Central memory CD8-positive, alpha-beta T cell (primary cell): Measurements from ENCODE around the gene SWT1.
"Not testable (repeated sequence)": the region's sequence is repeated elsewhere in the genome, so short reads cannot be mapped to it uniquely, and the experiment has no call there.

Experiments
- ATAC-seq: fragments of 150-1000 bp; cut with Tn5 transposase; replicated peaks from 2 replicates; pipeline ENCODE4 v1.10.0; 2022; ENCODE audit warnings: mild to moderate bottlenecking, moderate FRiP score, moderate number of reproducible peaks; ENCODE audit not compliant: poor library complexity, severe bottlenecking; ENCODE audit errors: extremely low read depth
- DNase-seq, 2 donors: peaks; one replicate each; pipeline ENCODE4 v3.0.0; 2021; ENCODE audit warnings: low spot score in 2 of 2
- H3K27ac Mint-ChIP-seq: one replicate; pipeline ENCODE4 v1.8.0; 2022; ENCODE audit warnings: low read depth, mild to moderate bottlenecking, moderate library complexity, mixed read lengths
- H3K27me3 Mint-ChIP-seq: one replicate; pipeline ENCODE4 v1.8.0; 2022; ENCODE audit warnings: mixed read lengths
- H3K36me3 Mint-ChIP-seq: one replicate; pipeline ENCODE4 v1.8.0; 2022; ENCODE audit warnings: mild to moderate bottlenecking, moderate library complexity, mixed read lengths; ENCODE audit not compliant: insufficient read depth
- H3K4me1 Mint-ChIP-seq: one replicate; pipeline ENCODE4 v1.8.0; 2022; ENCODE audit warnings: mixed read lengths
- H3K4me3 Mint-ChIP-seq: one replicate; pipeline ENCODE4 v1.8.0; 2022; ENCODE audit warnings: mild to moderate bottlenecking, moderate library complexity, mixed read lengths
- H3K9me3 Mint-ChIP-seq: one replicate; pipeline ENCODE4 v1.8.0; 2022; ENCODE audit warnings: mixed read lengths

The SWT1 gene

GRCh38 chr1:185154912-185155513, 2.0 kb upstream of the SWT1 start:
- ATAC-seq (no peak), DNase-seq (no peak)
- Mint-ChIP-seq H3K36me3 (peaks cover 17% of the 10 kb centered on the region), H3K4me3 (no peak overlapping the region), H3K27ac (peak overlapping the region; percentile 97), H3K4me1 (peaks cover 49% of the 10 kb centered on the region), H3K27me3 (no peaks in the 10 kb centered on the region), H3K9me3 (no peaks in the 10 kb centered on the region)

- H3K27me3 Mint-ChIP-seq, result no peaks in the 10 kb centered on the region
- H3K9me3 Mint-ChIP-seq, result no peaks in the 10 kb centered on the region
- H3K4me3 Mint-ChIP-seq, result peak overlapping the region; percentile 99
- H3K4me1 Mint-ChIP-seq, result peaks cover 49% of the 10 kb centered on the region
- DNase-seq (no peak), ATAC-seq (peak; percentile 5)
- peak overlapping the region; percentile 97 for H3K27ac Mint-ChIP-seq
- H3K36me3 Mint-ChIP-seq, result peaks cover 17% of the 10 kb centered on the region
Measured at GRCh38 chr1:185155600-185156287, 1.2 kb upstream of the SWT1 start.

DNA sequence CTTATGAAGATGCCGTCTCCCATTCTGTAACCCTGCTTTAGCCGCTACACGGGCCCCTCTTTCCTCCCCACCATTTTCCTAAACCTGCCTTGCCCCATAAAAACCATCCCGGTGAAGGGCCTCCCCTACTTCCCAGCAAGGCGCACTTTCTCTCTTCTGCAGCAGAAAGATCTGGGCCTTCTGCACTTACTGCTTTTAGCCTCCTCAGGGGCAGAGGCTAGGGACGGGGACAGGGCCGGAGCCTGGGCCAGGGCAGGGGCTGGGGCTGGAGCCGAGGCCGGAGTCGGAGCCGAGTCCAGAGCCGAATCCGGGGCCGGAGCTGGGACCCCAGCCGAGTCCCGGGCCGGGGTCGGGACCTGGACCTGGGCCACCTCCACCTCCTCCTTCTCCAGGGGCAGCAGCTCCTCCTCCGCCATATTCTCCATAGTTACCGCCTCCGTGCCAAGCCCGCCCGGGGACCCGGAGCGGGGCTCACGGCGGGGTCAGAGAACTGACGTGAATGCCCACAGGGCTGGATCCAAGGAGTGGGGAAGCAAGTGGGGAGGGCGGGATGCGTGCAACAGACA, 596 bp upstream of the SWT1 start:
- peak; percentile 25 for ATAC-seq
- H3K9me3 Mint-ChIP-seq, result no peaks in the 10 kb centered on the region
- peaks cover 49% of the 10 kb centered on the region for H3K4me1 Mint-ChIP-seq
- DNase-seq, result no peak
- peaks cover 15% of the 10 kb centered on the region for H3K36me3 Mint-ChIP-seq
- peak overlapping the region; percentile 99 for H3K4me3 Mint-ChIP-seq
- H3K27ac Mint-ChIP-seq, result peak overlapping the region; percentile 97
- no peaks in the 10 kb centered on the region for H3K27me3 Mint-ChIP-seq

DNA sequence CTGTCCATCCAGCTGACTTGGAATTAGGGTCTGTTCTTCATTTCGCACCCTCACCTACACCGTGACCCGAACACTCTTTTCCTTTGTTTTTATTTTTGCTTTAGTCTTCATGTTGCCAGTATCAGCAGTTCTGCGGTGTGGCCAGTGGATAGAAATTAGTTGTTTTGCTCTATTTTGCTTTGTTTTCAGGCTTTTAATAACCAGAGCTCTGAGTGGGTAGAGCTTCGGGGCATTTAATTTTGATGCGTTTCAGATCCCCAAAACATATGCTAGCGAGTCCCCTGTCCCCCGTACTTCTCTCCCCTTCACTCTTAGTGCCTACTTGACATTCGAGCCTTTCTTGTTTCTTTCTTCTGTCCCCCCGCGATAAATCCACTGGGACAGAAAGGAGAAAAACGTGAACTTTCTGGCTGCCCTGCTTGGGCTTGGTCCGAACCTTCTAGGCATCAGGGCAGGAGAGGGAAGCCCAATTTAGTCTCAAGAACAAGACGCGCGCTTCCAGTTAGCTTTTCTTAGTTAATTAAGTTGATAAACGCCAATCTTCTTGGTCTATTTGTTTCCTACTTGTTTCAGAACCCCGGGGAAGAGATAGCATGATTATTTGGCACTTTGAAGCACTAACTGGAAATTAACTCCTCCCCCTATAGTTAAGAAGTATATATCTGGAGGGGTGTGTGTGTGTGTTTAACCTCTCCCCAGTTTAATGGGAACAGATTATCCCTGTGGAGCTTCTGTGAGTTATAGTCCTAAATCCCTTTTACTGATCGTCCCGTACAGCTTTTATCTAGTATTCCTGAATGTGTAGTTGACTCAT, 839 bp downstream of the SWT1 start:
- H3K9me3 Mint-ChIP-seq, result no peaks in the 10 kb centered on the region
- H3K4me1 Mint-ChIP-seq, result peaks cover 43% of the 10 kb centered on the region

GRCh38 chr1:185158800-185159199, 1.8 kb downstream of the SWT1 start:
- H3K27me3 Mint-ChIP-seq, result no peaks in the 10 kb centered on the region
- no peak overlapping the region for H3K4me3 Mint-ChIP-seq
- DNase-seq, result no peak
- ATAC-seq, result no peak
- H3K4me1 Mint-ChIP-seq, result peaks cover 35% of the 10 kb centered on the region
- no peak overlapping the region for H3K27ac Mint-ChIP-seq
- peaks cover 16% of the 10 kb centered on the region for H3K36me3 Mint-ChIP-seq
- no peaks in the 10 kb centered on the region for H3K9me3 Mint-ChIP-seq

More for the DNA sequence above, 839 bp downstream of the SWT1 start:
- no peak for ATAC-seq
- H3K27ac Mint-ChIP-seq, result peak overlapping the region; percentile 97
- no peak for DNase-seq
- H3K4me3 Mint-ChIP-seq, result peak overlapping the region; percentile 99
- no peaks in the 10 kb centered on the region for H3K27me3 Mint-ChIP-seq
- peaks cover 16% of the 10 kb centered on the region for H3K36me3 Mint-ChIP-seq

- H3K36me3 Mint-ChIP-seq, result peaks cover 19% of the 10 kb centered on the region
- ATAC-seq (no peak), DNase-seq (no peak)
- no peaks in the 10 kb centered on the region for H3K9me3 Mint-ChIP-seq
- no peak overlapping the region for H3K27ac Mint-ChIP-seq
- H3K4me3 Mint-ChIP-seq, result no peak overlapping the region
- H3K4me1 Mint-ChIP-seq, result peaks cover 32% of the 10 kb centered on the region
- H3K27me3 Mint-ChIP-seq, result no peaks in the 10 kb centered on the region
Measured at GRCh38 chr1:185159966-185160365, 3.0 kb downstream of the SWT1 start.

GRCh38 chr1:185162491-185162890, 5.5 kb downstream of the SWT1 start:
- H3K4me1 Mint-ChIP-seq, result peaks cover 17% of the 10 kb centered on the region
- H3K27me3 Mint-ChIP-seq, result no peaks in the 10 kb centered on the region
- ATAC-seq (no peak), DNase-seq (no peak)
- H3K36me3 Mint-ChIP-seq, result peaks cover 11% of the 10 kb centered on the region
- H3K9me3 Mint-ChIP-seq, result no peaks in the 10 kb centered on the region
- no peak overlapping the region for H3K27ac Mint-ChIP-seq
- no peak overlapping the region for H3K4me3 Mint-ChIP-seq

- no peak for DNase-seq
- no peak for ATAC-seq
- Mint-ChIP-seq H3K27me3 (no peaks in the 10 kb centered on the region), H3K9me3 (no peaks in the 10 kb centered on the region), H3K4me1 (peaks cover 5% of the 10 kb centered on the region), H3K27ac (no peak overlapping the region), H3K4me3 (no peak overlapping the region), H3K36me3 (peaks cover 20% of the 10 kb centered on the region)
Measured at GRCh38 chr1:185166106-185166505, 9.1 kb downstream of the SWT1 start.

DNA sequence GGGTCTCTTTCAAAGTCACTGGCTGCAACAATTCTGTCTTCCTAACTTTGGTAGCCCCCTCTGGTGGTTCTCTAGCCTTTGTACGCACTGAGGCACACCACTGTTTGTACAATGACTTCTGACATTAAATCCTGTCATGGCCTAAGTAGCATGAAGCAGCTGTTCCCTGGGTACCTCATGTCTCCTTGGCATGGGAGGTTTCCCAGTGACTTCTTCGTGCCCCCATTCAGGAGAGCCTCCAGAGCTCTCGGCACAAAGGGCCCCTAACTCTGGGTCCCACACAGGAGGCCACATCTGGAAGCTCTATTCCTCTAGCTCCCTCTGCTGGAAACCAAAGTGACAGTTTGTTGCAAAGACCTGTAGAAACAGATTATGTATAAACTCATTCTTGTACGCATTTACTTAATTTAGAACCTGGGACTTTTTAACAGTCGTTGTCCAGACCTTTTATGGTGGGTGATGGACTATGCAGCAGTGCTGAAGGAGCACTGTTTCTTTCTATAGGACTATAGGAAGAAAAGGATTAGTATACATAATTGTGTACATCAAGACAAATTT, 13.4 kb downstream of the SWT1 start:
- Mint-ChIP-seq H3K27me3 (no peaks in the 10 kb centered on the region), H3K9me3 (no peaks in the 10 kb centered on the region), H3K36me3 (peaks cover 16% of the 10 kb centered on the region), H3K27ac (no peak overlapping the region), H3K4me1 (peaks cover 5% of the 10 kb centered on the region), H3K4me3 (no peak overlapping the region)
- peak in 1 of 2 donors; percentile 26 for DNase-seq
- peak; percentile 80 for ATAC-seq

GRCh38 chr1:185193756-185194155, 36.8 kb downstream of the SWT1 start:
- ATAC-seq, result no peak
- H3K4me1 Mint-ChIP-seq, result no peaks in the 10 kb centered on the region
- peaks cover 6% of the 10 kb centered on the region for H3K9me3 Mint-ChIP-seq
- peaks cover 2% of the 10 kb centered on the region for H3K36me3 Mint-ChIP-seq
- no peak overlapping the region for H3K27ac Mint-ChIP-seq
- H3K27me3 Mint-ChIP-seq, result no peaks in the 10 kb centered on the region
- H3K4me3 Mint-ChIP-seq, result no peak overlapping the region
- DNase-seq, result no peak

- H3K9me3 Mint-ChIP-seq, H3K27ac Mint-ChIP-seq, H3K27me3 Mint-ChIP-seq, H3K4me1 Mint-ChIP-seq, DNase-seq, ATAC-seq, H3K36me3 Mint-ChIP-seq, H3K4me3 Mint-ChIP-seq: not testable (repeated sequence)
Measured at GRCh38 chr1:185198712-185199111, 41.7 kb downstream of the SWT1 start.

DNA sequence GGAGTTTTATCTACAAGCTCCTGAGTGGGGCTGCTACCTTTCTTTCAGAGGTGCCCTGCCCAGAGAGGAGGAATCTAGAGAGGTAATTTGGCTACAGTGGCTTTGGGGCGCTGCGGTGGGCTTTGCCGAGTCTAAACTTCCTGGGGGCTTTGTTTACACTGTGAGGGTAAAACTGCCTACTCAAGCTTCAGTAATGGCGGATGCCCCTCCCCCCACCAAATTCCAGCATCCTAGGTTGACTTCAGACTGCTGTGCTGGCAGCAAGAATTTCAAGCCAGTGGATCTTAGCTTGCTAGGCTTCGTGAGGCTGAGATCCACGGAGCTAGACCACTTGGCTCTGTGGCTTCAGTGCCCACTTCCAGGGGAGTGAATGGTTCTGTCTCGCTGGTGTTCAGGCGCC, 43.9 kb downstream of the SWT1 start:
- Mint-ChIP-seq H3K27ac (no peak overlapping the region), H3K36me3 (no peaks in the 10 kb centered on the region), H3K4me1 (peaks cover 9% of the 10 kb centered on the region), H3K27me3 (no peaks in the 10 kb centered on the region), H3K9me3 (peaks cover 6% of the 10 kb centered on the region), H3K4me3 (no peak overlapping the region)
- no peak for DNase-seq
- no peak for ATAC-seq
